HG03558 (cell line): ENCODE data around the gene SHF.
A peak's percentile ranks its signal among the peaks of the same experiment; 100 is the strongest.

ENCODE experiments used
- ATAC-seq: cut with Tn5 transposase; IDR thresholded peaks from one replicate; pipeline ENCODE4 v1.9.1; 2021; ENCODE audit warnings: moderate number of reproducible peaks; ENCODE audit not compliant: unreplicated experiment; ENCODE audit errors: extremely low read depth

The SHF gene

DNA sequence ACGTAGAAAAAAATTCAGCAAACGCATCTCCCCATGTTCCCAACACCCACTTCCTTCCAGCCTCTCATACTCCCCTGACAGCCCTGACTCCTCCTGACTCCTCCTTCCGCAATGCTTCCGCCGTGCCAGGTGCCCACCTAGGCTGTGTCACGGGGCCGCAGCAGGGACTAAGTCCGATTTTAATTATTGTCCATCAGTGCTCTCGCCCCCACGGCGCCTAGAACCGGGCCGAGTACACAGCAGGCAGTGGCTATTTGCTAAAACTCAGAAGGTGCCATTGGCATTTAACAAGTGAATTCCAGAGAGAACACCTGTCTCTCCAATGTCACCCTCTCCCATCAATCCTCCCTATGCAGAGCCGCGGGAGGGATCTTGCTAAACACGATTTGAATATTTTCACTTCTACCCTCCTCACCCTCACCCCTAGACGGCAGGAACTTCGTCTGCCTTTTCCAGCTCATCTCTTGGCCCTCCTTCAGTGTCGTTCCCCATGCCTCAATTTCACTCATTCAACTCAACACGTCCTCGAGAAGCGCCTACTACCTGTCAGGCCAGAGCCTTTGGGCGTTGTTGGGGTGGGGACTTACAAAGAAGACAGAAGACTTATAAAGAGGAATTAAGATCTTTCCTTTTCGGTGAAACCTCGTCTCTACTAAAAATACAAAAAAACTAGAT is 11.5 kb upstream of the SHF start:
- ATAC-seq = peak; percentile 4

DNA sequence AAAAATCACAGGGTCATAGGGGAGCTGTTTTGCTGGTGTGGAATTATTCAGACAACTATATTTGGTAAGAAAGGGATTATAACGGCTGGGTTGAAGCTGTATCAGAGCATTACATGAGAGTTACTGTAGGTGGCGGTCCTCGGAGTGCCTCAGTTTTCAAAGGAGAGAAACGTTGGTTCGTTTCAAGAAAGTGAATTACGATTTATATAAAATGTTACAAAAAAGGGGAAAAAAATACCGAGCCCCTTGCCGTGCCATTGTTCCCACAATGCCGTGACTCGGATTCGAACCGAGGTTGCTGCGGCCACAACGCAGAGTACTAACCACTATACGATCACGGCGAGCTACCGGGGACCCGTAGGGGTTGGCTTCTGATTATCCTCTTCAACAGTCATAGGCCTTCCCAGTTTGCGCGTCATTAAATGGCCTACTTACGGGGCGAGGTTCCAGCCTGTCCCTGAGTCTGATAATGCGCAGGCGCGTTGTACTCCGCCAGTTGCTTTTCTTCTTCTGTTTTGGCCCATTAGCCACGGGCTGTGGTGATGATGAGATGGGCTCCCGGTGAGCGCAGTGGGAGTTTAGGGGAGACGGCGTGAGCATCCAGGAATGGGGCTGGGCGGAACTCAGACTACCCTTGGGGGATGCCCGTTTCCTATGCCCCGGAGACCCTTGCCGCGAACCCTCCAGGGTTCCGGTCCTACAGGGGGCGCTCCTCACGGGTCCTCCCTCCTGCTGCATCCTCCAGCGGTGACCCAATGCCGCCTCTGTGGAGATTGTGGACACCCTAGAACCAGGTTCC is 10.8 kb upstream of the SHF start:
- ATAC-seq = peak; percentile 25

DNA sequence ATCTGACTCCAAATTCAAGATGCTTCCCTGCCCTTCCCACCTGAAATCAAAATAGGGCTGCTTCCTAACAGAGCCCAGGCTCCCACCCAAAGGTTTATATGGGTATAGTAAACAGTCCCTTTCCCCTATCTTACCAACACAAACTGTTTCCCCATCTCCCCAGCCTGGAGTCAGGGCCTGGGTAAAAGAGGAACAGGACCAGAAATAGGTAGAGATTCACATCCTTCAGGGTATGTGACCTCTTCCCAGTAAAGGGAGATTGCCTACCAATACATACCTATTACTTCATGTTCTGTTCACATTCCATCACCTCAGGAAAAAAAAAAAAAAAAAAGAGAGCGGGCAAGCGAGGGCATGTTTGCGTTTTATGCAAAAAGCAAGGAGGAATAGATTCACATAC is 9.7 kb upstream of the SHF start:
- ATAC-seq = no peak

DNA sequence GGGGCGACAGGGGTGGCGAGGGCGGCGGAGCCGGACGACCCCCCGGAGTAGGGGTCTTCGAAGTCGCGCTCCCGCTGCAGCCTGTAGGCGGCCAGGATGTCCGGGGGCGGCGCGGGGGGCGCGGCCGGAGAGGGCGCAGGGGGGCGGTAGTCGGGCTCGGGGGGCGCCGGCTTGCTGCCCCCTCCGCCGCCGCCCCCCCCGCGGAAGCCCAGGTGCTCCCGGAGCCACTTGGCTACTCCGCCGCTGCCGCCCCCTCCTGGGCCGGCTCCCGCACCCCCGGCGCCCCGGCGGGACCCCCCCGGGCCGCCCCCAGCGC is 230 bp downstream of the SHF start:
- ATAC-seq = no peak

DNA sequence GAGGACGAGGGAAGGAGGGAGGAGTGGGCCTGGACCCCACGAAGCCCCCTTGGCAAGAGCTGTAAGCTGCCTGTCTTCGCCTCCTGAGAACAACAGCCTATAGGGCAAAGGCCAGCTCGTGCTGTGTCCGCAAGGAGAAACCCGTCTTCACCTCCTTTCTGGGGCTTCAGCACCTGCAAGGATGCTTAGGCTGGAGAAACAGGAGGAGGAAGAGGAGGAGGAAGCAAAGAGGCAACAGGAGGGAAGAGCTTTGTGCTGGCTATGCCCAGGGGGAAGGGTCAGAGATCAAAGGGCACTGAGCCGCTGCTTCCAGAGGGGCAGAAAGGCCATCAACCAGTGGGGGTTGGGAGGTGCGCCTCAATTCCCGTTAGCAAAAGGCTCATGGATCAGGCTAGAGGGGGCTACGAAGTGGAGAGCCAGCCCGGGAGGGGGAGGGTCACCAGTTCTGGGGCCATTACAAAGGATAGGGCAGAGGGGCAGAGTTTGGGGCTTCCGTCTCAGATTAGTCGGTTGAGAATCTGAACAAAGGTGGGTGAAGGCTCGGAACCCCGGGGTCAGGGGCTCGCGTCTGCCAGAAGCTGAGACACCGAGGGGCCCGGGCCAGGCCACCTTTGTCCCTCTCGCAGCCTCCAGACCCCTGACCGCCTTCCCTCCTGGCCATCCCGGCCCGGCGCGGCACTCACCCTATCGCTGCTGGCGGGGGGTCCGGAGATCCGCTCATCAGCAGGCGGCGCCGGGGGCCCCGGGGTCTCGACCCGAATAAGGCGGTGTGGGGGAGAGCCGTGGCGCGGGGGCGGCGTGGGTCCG is 792 bp downstream of the SHF start:
- ATAC-seq = no peak

DNA sequence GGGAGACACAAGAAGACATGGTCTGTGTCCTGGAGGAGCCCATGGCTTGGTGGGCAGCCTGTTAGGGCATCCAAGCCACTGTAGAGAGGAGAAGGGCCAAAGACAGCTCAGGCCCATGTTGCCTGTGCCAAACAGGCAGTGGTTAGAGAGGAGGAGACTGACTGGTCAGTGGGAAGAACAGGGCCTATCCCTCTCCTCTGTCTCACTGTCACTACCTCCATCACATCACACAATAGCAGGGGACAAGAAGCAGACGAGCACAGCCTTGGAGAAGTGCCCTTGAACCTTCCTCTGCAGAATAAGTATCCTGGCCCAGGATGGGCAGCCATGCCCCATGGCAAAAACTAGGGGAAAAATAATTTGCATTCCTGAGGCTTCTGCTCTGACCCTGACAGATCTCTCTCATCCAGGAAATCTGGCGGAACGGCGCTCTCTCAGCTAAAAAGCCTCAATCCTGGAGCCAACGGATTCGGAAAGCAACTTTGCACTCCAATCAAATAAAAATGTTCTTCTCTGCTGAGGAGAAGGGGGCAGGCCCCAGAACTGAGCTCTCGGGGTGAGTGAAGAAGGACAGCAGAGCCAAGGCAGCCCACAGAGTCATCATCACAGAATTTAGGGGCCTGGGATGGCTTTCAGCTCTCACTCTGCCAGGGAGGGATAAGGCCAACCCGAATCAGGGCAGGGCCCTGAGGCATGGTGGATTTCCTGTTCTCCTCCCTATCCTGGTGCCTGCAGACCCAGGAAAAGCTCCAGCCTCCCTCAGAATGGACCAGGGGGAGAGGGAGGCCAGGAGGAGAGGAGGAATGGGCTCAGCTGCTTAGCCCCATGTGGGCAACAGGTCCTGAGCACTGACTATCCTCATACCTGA is 1.6 kb downstream of the SHF start:
- ATAC-seq = no peak

DNA sequence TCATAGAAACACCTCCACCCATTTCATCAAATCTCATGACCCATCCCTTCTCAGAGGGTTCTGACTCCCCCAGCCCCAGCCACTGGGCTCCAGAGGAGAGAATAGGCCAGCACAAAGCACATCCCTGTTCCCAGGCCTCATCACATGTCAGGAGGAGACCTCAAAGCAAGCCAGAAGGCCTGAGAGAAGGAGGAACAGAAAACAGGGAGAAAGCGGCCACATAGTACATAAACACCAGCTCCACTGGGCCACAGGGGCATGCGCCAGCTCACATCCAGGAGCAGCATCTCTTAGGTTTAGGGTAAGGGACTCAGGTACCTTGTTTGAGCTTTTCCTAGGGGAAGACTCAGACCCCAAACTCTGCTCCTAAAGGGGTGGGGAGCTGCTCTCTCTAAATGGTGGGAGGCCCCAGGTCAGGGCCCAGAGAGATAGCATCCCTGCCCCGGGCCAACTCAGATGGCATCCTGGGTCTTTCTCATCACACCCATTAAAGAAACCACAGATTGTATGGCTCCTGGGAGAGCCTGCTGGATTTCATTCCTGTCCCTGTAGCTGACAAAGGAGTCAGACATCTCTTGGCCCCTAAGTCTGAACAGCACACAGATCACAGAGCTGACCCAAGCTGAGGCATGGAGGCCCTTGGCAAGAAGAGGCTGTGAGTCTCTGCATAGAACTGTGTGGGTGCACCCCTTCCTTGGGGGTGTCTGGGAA is 2.5 kb downstream of the SHF start:
- ATAC-seq = no peak

DNA sequence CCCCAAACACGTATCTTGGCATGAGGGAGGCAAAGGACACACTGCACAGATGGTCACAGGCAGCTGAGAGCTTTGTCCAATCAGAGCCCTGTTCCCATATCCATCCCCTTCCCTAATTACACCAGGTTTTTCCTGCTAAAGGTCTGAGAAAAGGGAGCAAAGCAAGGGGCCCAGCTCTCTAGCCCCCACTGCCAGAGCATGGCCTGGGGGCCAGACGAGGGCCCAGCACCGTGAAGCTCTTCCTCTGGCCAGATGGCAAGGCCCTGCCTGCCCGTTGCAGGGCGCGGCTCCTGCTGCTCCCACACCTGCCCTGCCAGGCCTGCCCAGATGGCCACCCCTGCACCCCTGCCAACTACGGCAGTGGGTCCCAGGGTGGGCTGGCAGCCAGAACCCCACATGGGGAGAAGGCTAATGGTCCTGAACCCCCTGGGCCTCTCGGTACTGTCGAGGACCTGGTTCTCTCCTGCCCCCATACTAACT is 3.2 kb downstream of the SHF start:
- no peak for ATAC-seq

DNA sequence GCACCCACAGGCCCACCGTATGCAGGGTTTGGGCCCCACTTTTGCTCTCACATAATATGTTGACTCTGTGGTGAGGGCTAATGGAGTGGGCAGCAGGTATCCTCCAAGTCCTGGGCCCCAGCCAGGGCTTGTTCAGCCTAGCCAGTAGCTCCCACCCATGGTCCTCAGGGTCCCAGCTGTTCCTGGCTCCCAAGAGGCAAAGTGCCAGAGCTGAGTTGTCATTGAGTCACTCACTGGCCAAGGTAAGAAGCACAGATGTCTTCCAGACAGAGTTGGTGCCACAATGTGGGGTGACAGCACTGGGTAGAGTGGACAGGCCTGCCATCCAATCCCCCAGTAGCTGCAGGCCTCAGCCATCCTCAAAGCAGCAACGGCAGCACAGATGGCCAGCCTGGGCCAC is 4.3 kb downstream of the SHF start:
- ATAC-seq = no peak

DNA sequence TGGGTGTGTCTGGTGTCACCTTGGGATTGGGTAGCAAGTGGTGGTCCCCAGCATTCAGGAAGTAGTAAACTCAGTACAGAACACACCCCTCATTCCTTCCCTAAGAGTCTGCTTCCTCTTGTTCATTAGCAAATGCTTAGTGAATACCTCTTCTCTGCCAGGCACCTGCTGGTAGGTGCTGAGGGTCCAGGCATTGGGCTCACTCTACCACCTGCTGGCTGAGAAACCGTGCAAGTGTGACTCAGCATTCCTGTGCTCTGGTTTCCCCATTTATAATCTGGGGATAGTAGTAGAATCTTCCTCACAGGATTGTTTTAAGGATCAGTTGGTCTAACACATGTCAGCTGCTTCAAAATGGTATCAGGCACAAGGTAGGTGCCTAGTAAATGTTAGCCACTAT is 4.8 kb downstream of the SHF start:
- ATAC-seq = no peak

DNA sequence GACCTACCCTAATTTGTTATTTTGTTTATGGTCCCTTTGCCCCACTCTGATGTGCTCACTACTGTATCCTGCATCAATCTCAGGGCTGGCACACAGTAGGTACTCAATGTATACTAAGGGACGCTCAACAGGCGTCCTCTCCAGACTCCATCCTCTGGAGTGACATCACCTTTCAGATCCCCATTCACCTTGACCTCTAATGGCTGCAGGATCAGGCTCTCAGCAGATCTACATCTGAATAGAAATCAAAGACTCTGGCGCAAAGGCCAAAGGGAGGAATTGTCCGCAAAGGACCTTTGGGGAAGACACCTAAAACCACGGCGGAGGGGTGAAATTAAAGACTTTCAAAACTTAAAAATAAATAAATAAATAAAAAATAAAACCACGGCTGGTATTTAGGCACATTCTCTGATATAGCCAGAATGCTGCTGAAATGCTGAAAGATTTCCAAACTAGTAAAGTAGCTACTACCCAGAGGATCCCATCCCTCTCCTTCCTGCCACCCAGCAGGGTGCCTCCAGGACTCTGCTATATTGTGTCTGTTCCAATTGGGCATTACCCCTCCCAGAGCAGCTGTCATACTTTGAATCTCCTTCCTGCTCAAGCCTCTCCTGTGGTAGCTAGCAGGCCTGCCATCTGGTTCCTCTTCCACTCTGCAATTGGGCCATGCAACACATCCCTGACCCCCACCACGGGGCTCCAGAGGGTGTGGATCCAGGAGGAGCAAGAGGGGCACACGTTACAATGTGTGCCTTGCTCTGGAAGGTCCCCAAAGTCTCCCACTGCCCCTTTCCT is 6.1 kb downstream of the SHF start:
- ATAC-seq = no peak

DNA sequence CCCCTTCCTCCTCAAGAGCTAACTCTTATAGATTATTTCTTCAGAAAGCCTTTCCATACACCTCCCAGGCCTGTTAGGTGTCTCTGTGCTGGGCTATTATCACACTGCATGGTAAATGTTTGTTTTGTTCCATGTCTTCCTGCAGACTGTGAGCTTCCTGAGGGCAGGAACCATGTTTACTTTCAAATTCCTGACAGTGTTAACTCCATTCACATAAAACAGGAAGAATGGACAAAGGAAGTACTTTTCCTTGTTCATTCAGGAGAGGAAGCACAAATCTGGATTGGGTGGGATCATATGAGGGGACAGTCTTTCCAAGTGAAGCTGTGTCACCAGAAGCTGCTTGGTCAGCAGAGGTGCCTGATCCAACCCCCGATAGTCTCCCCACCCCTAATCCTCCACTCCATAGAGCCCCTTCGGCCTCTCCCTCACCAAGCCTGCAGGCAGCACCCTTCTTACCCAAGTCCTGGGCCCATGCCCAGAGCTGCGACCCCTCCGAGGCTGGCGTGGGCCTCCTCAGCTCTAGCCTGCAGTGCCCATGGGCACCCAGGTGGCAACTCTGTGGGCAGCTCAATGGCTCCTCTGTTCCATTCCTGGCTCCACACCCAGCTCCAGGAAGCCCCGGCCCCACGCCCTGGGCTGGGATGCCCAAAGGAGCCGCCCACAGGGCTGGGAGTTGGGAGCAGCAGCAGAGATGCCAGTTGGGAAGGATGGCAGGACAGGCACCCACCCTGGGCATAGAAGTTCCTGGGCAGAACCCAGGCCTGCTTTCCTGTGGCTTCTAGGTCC is 6.9 kb downstream of the SHF start:
- ATAC-seq = no peak

DNA sequence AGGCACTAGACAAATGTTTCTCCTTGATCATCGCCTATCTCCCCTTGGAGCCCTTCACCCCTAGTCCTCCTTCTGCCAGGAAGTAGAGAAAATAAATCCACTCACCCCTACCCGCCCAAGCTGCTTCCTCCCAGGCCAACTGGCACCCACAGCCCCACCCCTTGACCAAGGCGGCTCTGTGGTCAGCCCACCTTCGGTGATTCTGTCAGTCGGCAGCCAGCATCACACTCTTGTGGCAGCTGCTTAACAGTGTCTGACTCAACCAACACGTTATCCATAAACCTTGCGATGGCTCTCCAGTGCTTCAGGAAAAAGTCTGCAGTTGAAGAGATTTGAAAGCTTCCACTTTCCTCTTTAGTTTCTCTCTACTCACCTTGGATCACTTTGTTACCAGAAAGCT is 7.6 kb downstream of the SHF start:
- no peak for ATAC-seq

DNA sequence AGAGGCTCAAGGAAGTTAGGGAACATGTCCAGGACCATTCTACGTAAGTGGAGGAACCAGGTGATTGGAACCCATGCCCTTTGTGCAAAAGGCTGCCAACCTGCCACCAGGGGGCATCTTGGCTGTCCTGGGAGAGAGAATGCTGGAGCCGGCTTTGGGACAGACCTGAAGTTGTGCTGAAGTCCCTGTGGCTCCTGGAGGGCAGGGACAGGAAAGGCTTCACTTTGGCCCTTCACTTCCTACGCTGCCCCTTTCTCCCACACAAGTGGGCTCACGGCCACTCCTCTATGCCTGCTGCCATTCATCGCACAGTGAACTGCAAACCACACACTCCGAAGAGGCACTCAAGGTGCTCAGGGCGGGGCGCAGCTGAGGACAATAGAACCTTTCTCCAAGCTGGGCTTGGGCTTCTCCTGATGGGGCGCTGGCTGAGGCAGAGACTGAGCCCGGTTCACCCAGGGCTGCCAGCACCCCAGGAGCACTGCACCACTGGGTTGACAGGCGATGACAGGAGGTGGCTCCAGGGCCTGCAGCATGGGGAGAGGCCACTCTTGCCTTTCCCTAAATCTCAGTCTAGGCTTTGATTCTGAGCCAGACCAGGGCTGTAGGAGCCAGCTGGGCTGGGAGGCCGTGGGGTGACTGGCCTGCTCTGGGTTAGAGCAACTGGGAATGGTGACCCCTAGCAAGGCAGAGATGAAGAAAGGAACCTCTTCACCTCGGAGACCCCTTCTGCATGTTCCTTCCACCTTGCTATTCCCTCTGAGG is 8.4 kb downstream of the SHF start:
- ATAC-seq = no peak

DNA sequence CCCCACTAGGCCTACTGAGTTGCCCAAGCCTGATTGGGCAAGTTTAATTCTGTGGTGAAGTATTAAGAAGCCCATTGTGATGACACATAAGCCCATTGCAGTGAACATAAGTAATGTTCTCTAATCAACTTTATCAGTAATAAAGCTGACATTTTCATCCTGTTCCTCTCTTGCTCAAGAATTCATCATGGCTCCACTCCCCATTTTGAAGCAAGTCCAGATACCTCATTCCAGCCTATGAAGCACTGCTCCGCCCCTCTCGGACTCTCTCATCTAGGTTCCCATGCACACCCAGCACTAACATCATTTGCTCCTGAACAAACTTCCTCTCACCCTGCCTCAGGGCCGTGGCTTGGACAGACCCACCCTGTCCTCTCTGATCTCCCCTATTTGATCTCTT is 10.5 kb downstream of the SHF start:
- no peak for ATAC-seq

DNA sequence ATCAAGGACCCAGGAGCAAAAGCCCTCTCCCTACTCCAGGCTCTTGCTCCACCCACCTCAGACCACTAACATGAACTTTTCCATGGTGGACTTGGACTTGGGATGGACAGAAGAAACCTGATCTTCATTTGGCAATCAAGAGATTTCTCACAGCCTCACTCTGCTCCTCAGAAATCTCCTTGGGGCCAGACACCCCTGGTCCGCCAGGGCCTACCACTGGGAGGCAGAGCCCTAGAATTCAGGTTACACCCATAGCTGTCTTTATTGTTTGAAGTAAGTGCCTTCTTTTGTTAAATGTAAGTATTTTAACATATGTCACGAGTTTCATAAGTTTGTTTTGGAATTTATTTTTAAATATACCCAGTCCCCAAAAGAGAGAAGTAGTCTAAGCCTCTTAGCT is 13.2 kb downstream of the SHF start:
- ATAC-seq = no peak

DNA sequence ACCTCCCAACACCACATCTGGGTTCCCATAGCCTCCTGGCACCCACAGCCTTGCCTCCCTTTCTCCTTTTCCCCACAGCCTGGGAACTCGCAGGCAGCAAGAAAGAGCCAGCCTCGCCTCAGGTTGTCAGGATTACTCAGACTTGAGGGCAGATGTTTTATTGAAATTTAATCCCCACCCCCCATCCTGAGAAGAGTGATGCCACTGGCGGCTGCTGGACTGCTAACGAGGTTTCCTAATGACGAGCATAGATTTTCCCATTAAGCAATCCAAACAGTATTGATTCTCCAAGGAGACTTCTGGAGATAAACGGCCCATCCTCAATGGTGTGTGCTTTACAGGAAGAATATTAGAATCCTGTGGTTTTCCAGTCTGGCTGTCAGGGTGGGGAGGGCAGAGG is 13.7 kb downstream of the SHF start:
- no peak for ATAC-seq
